Left lung (tissue), 10 donors: ENCODE data around the gene SEC23B. TPM values are rescaled to one million over a fixed set of nuclear protein-coding genes. Genes with fewer than 3 reads are reported as not detected.
"Not testable (repeated sequence)": the region's sequence is repeated elsewhere in the genome, so short reads cannot be mapped to it uniquely, and the experiment has no call there.

Experiments
- ATAC-seq: fragments of 200-7000 bp; cut with Tn5 transposase; one replicate; pipeline ENCODE4 v1.9.1; 2020; ENCODE audit warnings: moderate library complexity
- DNase-seq, 4 donors: peaks; one replicate each; pipeline ENCODE4 v3.0.0-alpha.2; 2013 to 2020
- H3K27ac ChIP-seq, 2 donors: fragments of 200-600 bp; sonication (generic) in 1 of 2; one replicate each; pipeline versions ENCODE4 v1.5.0 to v1.8.0; 2020 to 2021
- H3K27me3 ChIP-seq, 2 donors: fragments of 200-600 bp; sonication (generic) in 1 of 2; one replicate each; pipeline versions ENCODE4 v1.5.0 to v1.8.0; 2020 to 2021
- H3K36me3 ChIP-seq, 2 donors: fragments of 200-600 bp; sonication (generic) in 1 of 2; one replicate each; pipeline versions ENCODE4 v1.5.0 to v1.8.0; 2020 to 2021
- H3K4me1 ChIP-seq, 2 donors: fragments of 200-600 bp; one replicate each; pipeline ENCODE4 v1.8.0; 2021
- H3K4me3 ChIP-seq, 2 donors: fragments of 200-600 bp; sonication (generic) in 1 of 2; one replicate each; pipeline versions ENCODE4 v1.5.0 to v1.8.0; 2020 to 2021; ENCODE audit warnings: mild to moderate bottlenecking in 1 of 2
- H3K9me3 ChIP-seq, 2 donors: fragments of 200-600 bp; sonication (generic) in 1 of 2; one replicate each; pipeline versions ENCODE4 v1.5.0 to v1.8.0; 2020 to 2021
- intact Hi-C, 2 donors: fragments of 100-400 bp; cut with DNase I; formaldehyde crosslinking; loops; one replicate each; pipeline versions ENCODE4 v1.11.2 to v1.14.2; 2022
- polyA plus RNA-seq, 6 donors: library from polyadenylated mRNA; unstranded; fragments of 120-200 nt; gene quantifications; one replicate each; pipeline ENCODE4 v1.2.1, GENCODE V29; 2013; ENCODE audit not compliant: insufficient read length in 6 of 6
- total RNA-seq, 2 donors: library from RNA; stranded (reverse); fragmentation: NEBNext Ultra II Directional; extraction: Animal tissue kit (Norgen Biotek cat#: 25700); gene quantifications; one replicate each; pipeline ENCODE4 v1.2.1, GENCODE V29; 2021
- TF ChIP-seq, protein P1 (sequence below), 2 donors: fragments of 200-600 bp; sonication (generic) in 1 of 2; IDR thresholded peaks; one replicate each; pipeline versions ENCODE4 v1.5.0 to v1.8.0; 2021; ENCODE audit warnings: antibody characterized with exemption in 2 of 2
- donor health status: DM: no; HTN: yes; CAD: no.
- donor health status: DM: no; HTN: no; CAD: no.

SEC23B gene
- total and polyA plus RNA-seq, 8 donors: 42.0 to 93.6 (median 46.4) TPM

DNA sequence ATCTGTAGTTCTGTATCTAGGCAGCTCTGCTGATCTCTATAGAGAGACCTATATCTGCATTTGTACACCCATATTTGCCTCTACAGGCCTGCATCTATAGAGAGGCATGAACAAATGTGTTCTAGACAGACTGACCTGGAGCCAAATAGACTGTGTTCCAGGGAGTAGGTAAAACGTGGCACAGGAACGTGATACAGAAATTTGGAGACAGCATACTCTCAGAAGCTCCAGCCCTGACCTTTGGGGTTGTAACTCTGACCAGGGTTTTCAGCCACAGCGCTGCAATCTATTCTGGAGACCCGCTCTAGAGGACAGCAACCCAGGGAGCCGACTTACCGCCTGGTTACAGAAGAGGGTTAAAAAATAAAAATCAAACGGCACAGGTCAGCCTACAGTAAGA lies 11.7 kb upstream of the SEC23B start:
- no peaks in the 10 kb centered on the region for H3K27me3 ChIP-seq
- H3K27ac ChIP-seq: no peak overlapping the region
- intact Hi-C loops: no loop called here
- DNase-seq (no peak), ATAC-seq (peak; percentile 50)
- H3K9me3 ChIP-seq: no peaks in the 10 kb centered on the region
- H3K4me3 ChIP-seq: peak overlapping the region; percentile 57 to 67
- H3K4me1 ChIP-seq: peaks cover 5 to 26% of the 10 kb centered on the region in 2 donors
- TF ChIP-seq, protein P1, sequence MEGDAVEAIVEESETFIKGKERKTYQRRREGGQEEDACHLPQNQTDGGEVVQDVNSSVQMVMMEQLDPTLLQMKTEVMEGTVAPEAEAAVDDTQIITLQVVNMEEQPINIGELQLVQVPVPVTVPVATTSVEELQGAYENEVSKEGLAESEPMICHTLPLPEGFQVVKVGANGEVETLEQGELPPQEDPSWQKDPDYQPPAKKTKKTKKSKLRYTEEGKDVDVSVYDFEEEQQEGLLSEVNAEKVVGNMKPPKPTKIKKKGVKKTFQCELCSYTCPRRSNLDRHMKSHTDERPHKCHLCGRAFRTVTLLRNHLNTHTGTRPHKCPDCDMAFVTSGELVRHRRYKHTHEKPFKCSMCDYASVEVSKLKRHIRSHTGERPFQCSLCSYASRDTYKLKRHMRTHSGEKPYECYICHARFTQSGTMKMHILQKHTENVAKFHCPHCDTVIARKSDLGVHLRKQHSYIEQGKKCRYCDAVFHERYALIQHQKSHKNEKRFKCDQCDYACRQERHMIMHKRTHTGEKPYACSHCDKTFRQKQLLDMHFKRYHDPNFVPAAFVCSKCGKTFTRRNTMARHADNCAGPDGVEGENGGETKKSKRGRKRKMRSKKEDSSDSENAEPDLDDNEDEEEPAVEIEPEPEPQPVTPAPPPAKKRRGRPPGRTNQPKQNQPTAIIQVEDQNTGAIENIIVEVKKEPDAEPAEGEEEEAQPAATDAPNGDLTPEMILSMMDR (IDR thresholded peaks at IDR 0.05): no peak
- H3K36me3 ChIP-seq: peaks cover 0 to 11% of the 10 kb centered on the region in 2 donors

DNA sequence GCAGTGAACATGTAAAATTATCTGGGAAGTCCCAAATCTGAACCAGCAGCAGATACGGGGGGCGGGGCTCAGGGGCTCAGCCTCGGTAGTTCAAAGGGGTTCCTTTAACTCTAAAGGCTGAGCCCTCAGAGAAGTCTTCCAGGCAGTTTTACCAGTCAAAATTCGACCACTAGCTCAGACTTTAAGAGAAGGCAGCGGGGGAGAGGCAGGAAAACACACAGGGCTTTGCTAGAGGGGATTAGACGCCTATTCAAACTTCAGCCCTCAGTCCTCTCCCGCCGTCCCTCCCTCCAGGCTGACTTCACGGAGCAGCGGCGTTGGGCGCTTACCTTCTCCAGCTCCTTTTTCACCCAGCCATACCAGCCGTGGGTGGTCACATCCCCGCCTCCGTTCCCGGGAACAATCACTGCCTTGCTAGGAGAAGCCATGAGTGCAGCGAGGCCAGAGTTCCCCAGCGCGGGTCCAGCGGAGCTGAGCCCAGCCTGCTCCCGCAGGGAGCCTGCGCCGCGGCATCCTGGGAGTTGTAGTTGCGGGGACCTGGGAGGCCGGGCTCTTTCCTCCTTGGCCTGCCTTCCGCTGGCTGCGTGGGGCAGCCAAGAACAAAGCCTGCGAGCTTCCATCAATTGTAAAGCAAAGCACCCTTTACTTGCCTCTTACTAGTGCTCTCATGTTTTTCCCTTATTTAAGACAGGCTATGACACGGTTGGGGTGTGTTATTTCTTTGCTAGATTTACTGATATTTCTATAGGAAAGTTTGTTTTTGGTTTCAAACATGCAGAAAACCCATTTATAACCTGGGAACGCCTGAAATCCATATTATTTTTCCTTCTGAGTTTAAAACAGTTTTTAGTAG lies 10.8 kb upstream of the SEC23B start, which contains the start of gene RBBP9:
Gene RBBP9, minus strand, starts transcription at position 486 of the 853 bp plus-strand sequence. Its CDS starts 58 bp downstream, at position 428.
- peaks cover 0 to 11% of the 10 kb centered on the region in 2 donors for H3K36me3 ChIP-seq
- TF ChIP-seq, protein P1 (IDR thresholded peaks at IDR 0.05): no peak
- H3K4me1 ChIP-seq: peaks cover 5 to 26% of the 10 kb centered on the region in 2 donors
- no peaks in the 10 kb centered on the region for H3K9me3 ChIP-seq
- no peaks in the 10 kb centered on the region for H3K27me3 ChIP-seq
- H3K4me3 ChIP-seq: peak within 1 kb of the TSS; percentile 57 to 67
- ATAC-seq: peak; percentile 99
- DNase-seq: peak; percentile 81 to 98 (median 91)
- H3K27ac ChIP-seq: peak within 1 kb of the TSS; percentile 27 to 39
- intact Hi-C loops: no loop called here

DNA sequence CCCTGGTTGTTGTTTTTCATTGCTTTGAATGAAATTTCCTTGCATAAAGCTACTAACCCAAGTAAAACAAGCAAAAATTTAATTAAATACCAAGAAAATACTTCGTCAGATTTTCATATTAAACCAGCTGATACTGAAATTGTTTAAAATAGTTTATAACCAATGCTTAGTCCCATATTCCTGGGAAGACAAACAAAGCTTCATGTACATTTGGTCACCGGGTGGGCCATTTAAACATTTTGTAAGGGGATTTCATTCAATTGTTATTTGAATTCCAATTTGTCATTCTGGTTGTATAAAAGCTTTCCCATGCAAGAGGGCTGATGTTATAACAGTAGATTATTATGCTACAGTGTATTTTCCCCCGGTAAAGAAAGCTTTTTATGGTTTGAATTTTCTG lies 10.1 kb upstream of the SEC23B start:
- Histone ChIP-seq H3K4me1 (peaks cover 5 to 26% of the 10 kb centered on the region in 2 donors), H3K27ac (peak overlapping the region; percentile 27 to 39)

GRCh38 chr20:18501672-18502071 lies 6.1 kb upstream of the SEC23B start:
- ATAC-seq, intact Hi-C loops, H3K27me3 ChIP-seq, H3K4me1 ChIP-seq, H3K36me3 ChIP-seq, H3K27ac ChIP-seq, H3K4me3 ChIP-seq, DNase-seq, H3K9me3 ChIP-seq: not testable (repeated sequence)

More for the DNA sequence above, 10.1 kb upstream of the SEC23B start:
- no peaks in the 10 kb centered on the region for H3K27me3 ChIP-seq
- DNase-seq: no peak
- TF ChIP-seq, protein P1 (IDR thresholded peaks at IDR 0.05): no peak
- no peak for ATAC-seq
- no peaks in the 10 kb centered on the region for H3K9me3 ChIP-seq
- intact Hi-C loops: no loop called here
- peaks cover 0 to 10% of the 10 kb centered on the region in 2 donors for H3K36me3 ChIP-seq
- H3K4me3 ChIP-seq: no peak overlapping the region

GRCh38 chr20:18504479-18505060 lies 3.2 kb upstream of the SEC23B start:
- no peak for ATAC-seq
- Histone ChIP-seq H3K27ac (peak overlapping the region; percentile 3 to 19), H3K4me3 (no peak overlapping the region), H3K4me1 (peaks cover 5 to 24% of the 10 kb centered on the region in 2 donors), H3K9me3 (no peaks in the 10 kb centered on the region), H3K27me3 (no peaks in the 10 kb centered on the region), H3K36me3 (no peaks in the 10 kb centered on the region)
- TF ChIP-seq, protein P1 (IDR thresholded peaks at IDR 0.05): no peak
- intact Hi-C loops: no loop called here
- DNase-seq: peak in 3 of 4 donors; percentile 28 to 76 (median 57)
